ENCODE data around the gene AEBP1. TPM values are rescaled to one million over a fixed set of nuclear protein-coding genes. Genes with fewer than 3 reads are reported as not detected.

AEBP1 gene
- total RNA-seq, 1 donor from 2014 or later, result 422 TPM

GRCh38 chr7:44116087-44116788, 12.1 kb downstream of the AEBP1 start:
- Mint-ChIP-seq H3K27ac (ENCODE audit: unreplicated experiment) (no peak overlapping the region), H3K9me3 (ENCODE audit: low read depth) (no peaks in the 10 kb centered on the region), H3K4me1 (ENCODE audit: low read depth) (peaks cover 10% of the 10 kb centered on the region), H3K4me3 (ENCODE audit: unreplicated experiment) (no peak overlapping the region), H3K36me3 (ENCODE audit: low read depth) (peaks cover 24% of the 10 kb centered on the region), H3K27me3 (ENCODE audit: low read depth) (no peaks in the 10 kb centered on the region)
- no peak for DNase-seq (ENCODE audit: low spot score)
- TF ChIP-seq CTCF (IDR thresholded peaks at IDR 0.05), result no peak

GRCh38 chr7:44116789-44117666, 12.9 kb downstream of the AEBP1 start:
- DNase-seq (ENCODE audit: low spot score), result no peak
- Mint-ChIP-seq H3K9me3 (ENCODE audit: low read depth) (no peaks in the 10 kb centered on the region), H3K36me3 (ENCODE audit: low read depth) (peaks cover 18% of the 10 kb centered on the region), H3K4me1 (ENCODE audit: low read depth) (peaks cover 12% of the 10 kb centered on the region), H3K27ac (ENCODE audit: unreplicated experiment) (peak overlapping the region; percentile 51), H3K4me3 (ENCODE audit: unreplicated experiment) (no peak overlapping the region), H3K27me3 (ENCODE audit: low read depth) (no peaks in the 10 kb centered on the region)
- TF ChIP-seq CTCF (IDR thresholded peaks at IDR 0.05), result no peak

- Mint-ChIP-seq H3K27me3 (ENCODE audit: low read depth) (no peaks in the 10 kb centered on the region), H3K9me3 (ENCODE audit: low read depth) (no peaks in the 10 kb centered on the region), H3K36me3 (ENCODE audit: low read depth) (peaks cover 18% of the 10 kb centered on the region), H3K4me3 (ENCODE audit: unreplicated experiment) (no peak overlapping the region), H3K27ac (ENCODE audit: unreplicated experiment) (peak overlapping the region; percentile 49), H3K4me1 (ENCODE audit: low read depth) (peaks cover 21% of the 10 kb centered on the region)
- DNase-seq (ENCODE audit: low spot score), result no peak
- no peak for TF ChIP-seq CTCF (IDR thresholded peaks at IDR 0.05)
These were observed 13.8 kb downstream of the AEBP1 start for GRCh38 chr7:44117801-44118429.

GRCh38 chr7:44119829-44120380, 15.8 kb downstream of the AEBP1 start:
- H3K36me3 Mint-ChIP-seq (ENCODE audit: low read depth), result peaks cover 13% of the 10 kb centered on the region
- no peak for DNase-seq (ENCODE audit: low spot score)
- no peak for TF ChIP-seq CTCF (IDR thresholded peaks at IDR 0.05)
- H3K27me3 Mint-ChIP-seq (ENCODE audit: low read depth), result no peaks in the 10 kb centered on the region
- no peak overlapping the region for H3K27ac Mint-ChIP-seq (ENCODE audit: unreplicated experiment)
- H3K9me3 Mint-ChIP-seq (ENCODE audit: low read depth), result no peaks in the 10 kb centered on the region
- no peak overlapping the region for H3K4me3 Mint-ChIP-seq (ENCODE audit: unreplicated experiment)
- H3K4me1 Mint-ChIP-seq (ENCODE audit: low read depth), result peaks cover 27% of the 10 kb centered on the region

- Mint-ChIP-seq H3K4me1 (ENCODE audit: low read depth) (peaks cover 27% of the 10 kb centered on the region), H3K27me3 (ENCODE audit: low read depth) (no peaks in the 10 kb centered on the region), H3K36me3 (ENCODE audit: low read depth) (peaks cover 11% of the 10 kb centered on the region), H3K27ac (ENCODE audit: unreplicated experiment) (no peak overlapping the region), H3K9me3 (ENCODE audit: low read depth) (no peaks in the 10 kb centered on the region), H3K4me3 (ENCODE audit: unreplicated experiment) (no peak overlapping the region)
- no peak for TF ChIP-seq CTCF (IDR thresholded peaks at IDR 0.05)
- DNase-seq (ENCODE audit: low spot score), result no peak
These were observed 16.2 kb downstream of the AEBP1 start for GRCh38 chr7:44120395-44120794.

Data from chondrocyte (in vitro differentiated cells).